ENCODE measurements around the gene RNF169.

Gene RNF169

GRCh38 chr11:74739546-74740270, 8.9 kb upstream of the RNF169 start:
- H3K4me3 ChIP-seq (ENCODE audit: low read depth, low read length): no peak overlapping the region
- DNase-seq (ENCODE audit: low read depth): no peak
- peak; percentile 78 for TF ChIP-seq CTCF (IDR thresholded peaks at IDR 0.05; ENCODE audit: control insufficient read depth, extremely low read depth, insufficient read depth)

- TF ChIP-seq CTCF (IDR thresholded peaks at IDR 0.05; ENCODE audit: control insufficient read depth, extremely low read depth, insufficient read depth): no peak
- H3K4me3 ChIP-seq (ENCODE audit: low read depth, low read length): no peak overlapping the region
- DNase-seq (ENCODE audit: low read depth): no peak
Measured at GRCh38 chr11:74742070-74742469, 6.6 kb upstream of the RNF169 start.

GRCh38 chr11:74743640-74744039, 5.0 kb upstream of the RNF169 start:
- no peak for TF ChIP-seq CTCF (IDR thresholded peaks at IDR 0.05; ENCODE audit: control insufficient read depth, extremely low read depth, insufficient read depth)
- no peak for DNase-seq (ENCODE audit: low read depth)

GRCh38 chr11:74744277-74744676, 4.4 kb upstream of the RNF169 start:
- no peak overlapping the region for H3K4me3 ChIP-seq (ENCODE audit: low read depth, low read length)
- DNase-seq (ENCODE audit: low read depth): no peak
- no peak for TF ChIP-seq CTCF (IDR thresholded peaks at IDR 0.05; ENCODE audit: control insufficient read depth, extremely low read depth, insufficient read depth)

More at GRCh38 chr11:74743640-74744039, 5.0 kb upstream of the RNF169 start:
- H3K4me3 ChIP-seq (ENCODE audit: low read depth, low read length): no peak overlapping the region

- no peak for TF ChIP-seq CTCF (IDR thresholded peaks at IDR 0.05; ENCODE audit: control insufficient read depth, extremely low read depth, insufficient read depth)
- no peak overlapping the region for H3K4me3 ChIP-seq (ENCODE audit: low read depth, low read length)
- DNase-seq (ENCODE audit: low read depth): no peak
Measured at GRCh38 chr11:74746868-74747267, 1.8 kb upstream of the RNF169 start.

- H3K4me3 ChIP-seq (ENCODE audit: low read depth, low read length): peak overlapping the region; percentile 85
- no peak for TF ChIP-seq CTCF (IDR thresholded peaks at IDR 0.05; ENCODE audit: control insufficient read depth, extremely low read depth, insufficient read depth)
- no peak for DNase-seq (ENCODE audit: low read depth)
Measured at GRCh38 chr11:74749127-74749964, 697 bp downstream of the RNF169 start.

Measured in LNCaP clone FGC (cell line).